DMS153 treated with DMSO at 0.1 percent for 48 hours (cell line): ENCODE results near the gene GPER1.
"Not testable (repeated sequence)": the region's sequence is repeated elsewhere in the genome, so short reads cannot be mapped to it uniquely, and the experiment has no call there.

Source experiments
- DNase-seq: peaks from one replicate; lab custom pipeline; 2025; ENCODE audit not compliant: unreplicated experiment; lab: John Stamatoyannopoulos, UW

Gene GPER1

DNA sequence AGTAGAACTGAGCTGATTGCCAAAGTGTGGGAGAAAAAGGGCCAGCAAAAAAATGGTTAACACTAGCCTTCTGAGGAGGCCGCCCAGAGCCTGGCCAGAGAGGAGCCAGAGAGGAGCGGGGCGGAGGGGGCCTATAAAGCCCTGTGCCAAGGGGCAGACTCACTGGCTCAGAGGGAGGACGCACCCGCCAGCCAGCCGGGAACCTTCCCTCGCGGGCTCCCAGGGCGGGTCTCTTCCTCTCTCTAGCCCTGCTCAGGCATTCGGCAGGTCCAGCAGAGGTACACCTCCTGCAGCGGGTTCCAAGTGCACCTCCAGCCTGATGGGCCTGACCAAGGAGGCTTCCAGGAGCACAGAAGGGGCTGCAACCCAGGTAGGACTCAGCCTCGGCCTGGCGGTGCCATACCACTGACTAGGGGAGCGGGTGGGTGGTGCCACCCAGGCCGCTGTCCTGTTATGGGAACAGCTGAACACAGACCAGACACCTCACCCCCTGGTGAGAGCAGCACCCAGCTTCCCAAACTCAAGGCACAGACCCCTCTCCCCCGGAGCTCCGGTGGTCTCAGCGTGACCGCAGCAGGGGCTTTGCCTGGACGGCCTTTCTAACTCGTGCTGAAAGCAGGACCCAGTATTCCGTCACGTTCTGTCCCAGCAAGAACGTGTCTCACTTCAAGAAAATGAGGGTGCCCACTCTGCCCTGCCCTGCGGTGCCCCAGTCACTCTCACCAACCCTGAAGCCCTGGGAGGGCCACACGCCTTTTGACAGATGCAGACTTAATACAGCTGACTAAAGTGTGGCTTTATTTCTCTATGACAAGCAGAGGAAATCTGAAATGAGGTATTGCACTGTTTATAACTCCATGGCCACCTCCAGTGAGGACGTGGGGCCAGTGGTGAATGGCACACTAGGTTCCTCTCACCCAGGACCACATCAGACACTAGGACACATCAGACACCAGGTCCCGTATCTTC lies at the start of gene GPER1:
TSS of gene GPER1 (plus strand) at position 162 of the 969 bp plus-strand sequence. CDS start 3,616 bp downstream, outside the sequence.
- DNase-seq, result no peak

DNA sequence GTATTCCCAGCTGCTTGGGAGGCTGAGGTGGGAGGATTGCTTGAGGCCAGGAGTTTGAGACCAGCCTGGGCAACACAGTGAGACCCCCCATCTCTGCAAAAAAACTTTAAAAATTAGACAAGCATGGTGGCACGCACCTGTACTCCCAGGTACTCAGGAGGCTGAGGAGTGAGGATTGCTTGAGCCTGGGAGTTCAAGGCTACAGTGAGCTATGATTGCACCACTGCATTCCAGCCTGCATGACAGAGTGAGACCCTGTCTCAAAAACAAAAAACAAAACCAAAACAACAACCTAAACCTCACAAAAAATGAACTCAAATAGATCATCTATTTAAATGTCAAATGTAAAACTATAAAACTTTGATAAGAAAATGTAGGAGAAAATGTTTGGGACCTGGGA lies 47.7 kb upstream of the GPER1 start:
- not testable (repeated sequence) for DNase-seq

DNA sequence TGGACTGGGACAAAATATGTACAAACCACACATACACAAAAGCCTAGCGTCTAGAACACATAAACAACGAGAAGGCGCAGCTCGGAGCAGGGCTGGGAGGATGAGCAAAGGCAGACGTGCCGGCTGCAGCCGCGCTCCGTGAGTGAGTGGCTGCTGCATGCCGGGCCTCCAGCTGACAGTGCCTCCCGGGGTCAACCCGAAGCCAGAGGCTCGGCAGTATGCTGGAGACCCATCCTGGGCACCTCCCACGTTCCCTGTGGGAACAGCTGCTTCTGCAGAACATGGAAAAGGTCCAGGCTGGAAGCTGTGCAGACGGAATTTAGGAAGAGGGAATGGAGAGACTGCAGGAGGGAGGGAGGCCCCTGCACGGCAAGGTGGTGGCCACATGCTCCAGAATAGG lies 47.1 kb upstream of the GPER1 start:
- no peak for DNase-seq

DNA sequence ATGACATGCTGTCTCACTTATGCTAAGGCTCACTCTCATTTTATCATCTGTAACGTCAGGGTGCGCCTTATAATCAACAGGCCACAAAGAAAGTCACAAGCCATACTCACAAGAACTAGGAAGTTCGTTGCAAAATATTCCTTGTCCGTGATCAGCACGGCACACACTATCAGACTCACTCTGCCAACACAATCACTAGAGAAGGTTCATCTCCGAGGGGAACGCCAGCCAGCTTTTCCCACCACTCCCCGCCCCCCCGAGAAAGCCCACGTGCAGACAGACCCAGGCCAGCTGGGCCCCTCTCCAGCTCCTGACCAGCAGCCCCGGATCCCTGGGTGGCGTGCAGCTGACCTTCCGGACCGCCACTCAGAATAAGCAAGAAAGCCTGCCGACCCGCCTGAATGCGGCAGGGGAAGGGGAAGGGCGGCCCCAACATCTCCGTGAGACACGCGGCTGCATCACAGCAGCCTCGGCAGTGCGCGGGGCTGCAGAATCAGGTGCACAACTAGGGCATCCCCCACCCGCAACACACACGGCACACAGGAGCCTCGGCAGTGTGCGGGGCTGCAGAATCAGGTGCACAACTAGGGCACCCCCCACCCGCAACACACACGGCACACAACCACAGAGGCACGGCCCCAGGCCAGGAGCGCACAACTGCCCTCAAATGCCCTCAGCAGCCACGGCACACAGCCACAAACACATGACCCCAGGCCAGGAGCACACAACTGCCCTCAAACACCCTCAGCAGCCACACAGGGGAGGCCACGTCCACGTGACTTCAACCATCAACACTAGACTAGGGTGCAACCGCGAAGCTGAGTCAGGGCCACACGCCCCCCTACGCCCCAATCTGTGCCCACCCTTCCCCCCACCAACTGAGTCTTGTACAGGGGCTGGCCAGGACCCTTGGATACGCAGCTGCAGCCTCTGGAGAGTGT lies 46.1 kb upstream of the GPER1 start:
- no peak for DNase-seq

DNA sequence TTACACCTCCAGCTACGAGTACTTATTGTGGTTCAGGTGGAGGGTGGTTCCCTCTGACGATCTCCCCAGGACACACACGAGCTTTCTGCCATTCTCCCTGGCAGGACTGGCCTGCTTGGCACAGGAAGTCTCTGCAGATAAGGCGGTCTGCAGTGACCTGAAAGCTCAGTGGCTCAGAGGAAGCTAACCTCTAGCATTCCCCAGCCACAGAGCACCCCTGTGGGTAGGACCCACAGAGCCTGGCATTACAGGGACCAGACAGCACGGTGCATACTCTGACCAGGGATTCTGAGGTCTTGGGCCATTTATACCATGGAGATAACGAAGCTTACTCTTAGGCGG lies 45.5 kb upstream of the GPER1 start:
- DNase-seq, result no peak

DNA sequence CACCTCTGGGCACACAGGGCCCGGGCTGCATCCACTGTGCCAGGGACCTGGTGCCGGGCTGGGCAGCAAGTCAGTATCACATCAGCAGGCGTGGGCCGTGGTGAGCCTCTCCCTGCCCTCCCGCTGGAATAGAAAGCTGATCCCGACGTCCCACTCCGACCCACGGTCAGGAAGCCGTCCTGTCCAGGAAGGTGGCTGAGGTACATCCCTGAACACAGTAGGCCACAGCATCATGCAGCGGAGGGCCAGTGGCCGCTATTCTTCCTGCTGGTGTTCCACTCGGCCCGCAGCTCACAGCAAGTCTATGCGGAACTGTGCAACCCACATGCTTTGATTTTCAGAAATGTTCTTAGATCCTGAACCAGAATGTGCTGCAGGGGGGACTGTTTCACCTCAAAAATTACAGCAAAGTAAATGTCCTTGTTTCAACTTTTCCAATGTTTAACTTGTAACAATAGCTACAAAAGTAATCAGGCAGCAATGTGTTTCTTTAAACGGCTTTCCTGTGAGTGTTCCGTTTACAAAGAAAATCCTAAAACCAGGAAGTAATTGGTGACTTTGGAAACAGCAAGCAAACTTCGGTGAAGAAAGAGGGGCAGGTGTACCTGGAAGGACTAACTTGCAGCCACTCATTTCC lies 44.2 kb upstream of the GPER1 start:
- DNase-seq, result no peak

DNA sequence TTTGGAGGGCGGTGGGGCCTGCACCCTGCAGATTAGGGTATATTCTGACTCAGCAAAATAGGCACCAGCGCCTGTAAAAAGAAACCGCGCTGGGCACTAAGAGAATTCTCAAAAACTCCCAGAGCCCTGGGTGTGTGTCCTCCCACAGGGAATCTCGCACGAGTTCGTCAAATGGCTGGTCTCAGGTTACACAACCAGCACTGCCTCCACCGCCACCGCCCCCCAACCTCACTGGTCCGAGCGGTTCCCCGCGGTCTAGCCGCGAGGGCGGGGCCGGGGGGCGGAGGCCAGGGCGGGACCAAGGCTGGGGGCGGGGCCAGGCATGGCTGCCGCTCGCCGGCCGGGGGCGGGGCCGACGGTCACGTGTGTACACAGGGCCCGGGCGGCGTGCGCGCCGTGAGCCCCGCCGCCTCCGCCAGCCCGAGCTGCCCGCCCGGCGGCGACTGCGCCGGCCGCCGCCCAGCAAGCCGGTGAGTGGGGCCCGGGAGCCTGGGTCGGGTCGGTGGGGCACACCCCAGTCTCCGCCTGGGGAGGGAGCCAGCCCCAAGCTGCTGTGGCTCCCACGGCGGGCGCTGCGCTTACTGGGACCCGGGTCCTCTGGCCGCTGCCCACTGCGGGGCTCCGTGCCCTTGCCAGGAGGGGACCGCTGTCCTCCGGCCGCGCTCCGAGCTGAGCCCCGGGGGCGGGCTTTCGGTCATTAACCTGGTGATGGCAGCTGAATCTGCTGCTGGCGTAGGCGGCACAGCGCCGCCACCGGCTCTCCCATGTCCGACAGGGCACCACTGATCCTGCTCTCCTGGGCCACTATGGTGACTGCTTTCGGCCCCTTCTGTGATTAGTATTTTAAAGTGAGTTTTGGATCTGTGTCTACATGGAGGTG lies 43.5 kb upstream of the GPER1 start, which contains the start of gene GPR146:
TSS of gene GPR146 (plus strand) at position 358 of the 880 bp plus-strand sequence. CDS start 12,970 bp downstream, outside the sequence.
- peak; percentile 95 for DNase-seq

DNA sequence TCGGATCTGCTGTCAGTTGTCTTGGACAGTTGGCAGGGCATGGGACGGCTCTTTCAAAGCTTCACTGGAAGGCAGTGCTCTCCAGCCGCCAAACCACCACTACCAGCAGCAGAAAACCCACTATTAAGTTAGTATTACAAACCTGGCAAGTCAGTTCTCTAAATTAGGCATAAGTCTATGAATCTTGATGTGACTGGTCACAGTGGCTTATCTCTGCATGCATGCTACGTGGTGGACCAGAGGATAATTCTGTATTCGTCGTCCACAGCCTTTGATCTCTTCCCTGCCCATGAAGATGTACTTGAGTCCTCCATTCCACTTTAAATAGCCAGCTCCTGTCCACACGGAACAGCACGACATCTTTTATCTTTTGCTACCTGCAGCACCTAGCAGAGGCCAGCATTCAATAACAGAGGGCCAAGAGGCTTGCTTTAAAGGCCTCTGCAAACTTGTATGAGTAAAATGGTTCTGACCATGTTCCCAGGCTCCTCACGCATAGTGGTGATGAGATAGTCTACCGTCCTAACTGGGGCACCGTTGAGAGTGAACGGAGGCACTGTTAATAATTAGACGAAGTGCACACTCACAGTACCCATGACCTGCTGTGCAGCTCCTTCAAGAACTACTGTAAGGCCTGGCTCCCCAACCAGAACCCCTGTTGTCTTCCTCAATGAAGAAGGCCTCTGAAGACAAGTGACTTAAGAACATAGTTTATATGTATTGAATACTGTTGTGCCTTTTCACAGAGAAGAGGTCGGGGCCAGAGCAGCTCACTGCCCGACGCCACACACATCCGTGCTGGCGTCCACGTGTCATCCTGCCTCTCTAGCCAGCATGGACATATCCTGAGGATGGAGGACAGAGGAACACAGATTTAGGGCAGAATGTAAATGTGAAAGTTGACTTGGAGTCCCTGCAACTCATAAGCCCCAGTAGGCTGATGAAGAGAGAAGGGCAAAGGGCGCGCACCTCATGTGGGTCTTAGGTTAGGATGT lies 42.5 kb upstream of the GPER1 start:
- DNase-seq, result no peak

DNA sequence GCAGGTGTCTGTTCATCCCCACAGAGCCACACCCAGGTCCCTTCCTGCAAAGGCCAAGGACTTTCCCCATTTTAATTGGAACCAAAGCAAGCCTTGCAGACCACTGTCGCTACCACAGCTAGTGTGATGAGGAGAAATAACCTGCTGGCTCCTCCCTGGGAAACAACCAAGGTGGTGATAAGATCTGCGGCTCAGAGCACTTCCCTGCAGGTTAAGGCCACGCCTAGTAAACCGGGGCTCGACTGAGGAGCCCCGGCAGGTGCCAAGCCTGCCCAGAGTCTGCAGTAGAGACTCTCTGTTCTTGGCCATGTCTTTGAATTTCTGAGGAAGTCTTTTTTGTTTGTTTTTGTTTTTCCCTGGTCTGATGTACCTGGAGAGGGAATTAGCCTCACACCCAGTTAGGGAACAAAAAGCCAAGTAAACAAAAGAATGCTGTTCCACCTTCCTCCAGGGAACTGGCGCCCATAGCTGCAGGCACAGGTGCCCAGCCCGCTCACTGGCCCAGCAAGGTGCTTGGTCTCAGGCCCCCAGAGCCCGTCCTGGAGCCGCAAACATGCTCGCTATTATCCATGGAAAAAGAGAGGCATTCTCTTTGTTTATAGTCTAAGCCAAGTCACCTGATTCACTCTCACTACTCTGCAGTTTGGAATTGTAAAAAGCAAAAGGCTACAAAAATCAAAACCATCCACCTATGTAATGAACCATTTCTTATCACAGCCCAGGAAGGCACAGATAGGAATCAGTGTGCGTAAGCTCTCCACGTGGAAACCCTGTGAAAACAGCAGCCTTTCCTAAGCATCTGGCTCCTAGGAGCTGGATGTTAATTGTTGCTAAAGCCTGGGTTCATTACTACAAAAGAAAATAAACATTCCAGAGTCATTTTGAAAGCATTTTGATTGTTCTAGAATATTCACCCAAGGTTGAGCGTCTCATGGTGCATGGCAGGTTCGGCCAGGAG lies 40.9 kb upstream of the GPER1 start:
- DNase-seq, result no peak

DNA sequence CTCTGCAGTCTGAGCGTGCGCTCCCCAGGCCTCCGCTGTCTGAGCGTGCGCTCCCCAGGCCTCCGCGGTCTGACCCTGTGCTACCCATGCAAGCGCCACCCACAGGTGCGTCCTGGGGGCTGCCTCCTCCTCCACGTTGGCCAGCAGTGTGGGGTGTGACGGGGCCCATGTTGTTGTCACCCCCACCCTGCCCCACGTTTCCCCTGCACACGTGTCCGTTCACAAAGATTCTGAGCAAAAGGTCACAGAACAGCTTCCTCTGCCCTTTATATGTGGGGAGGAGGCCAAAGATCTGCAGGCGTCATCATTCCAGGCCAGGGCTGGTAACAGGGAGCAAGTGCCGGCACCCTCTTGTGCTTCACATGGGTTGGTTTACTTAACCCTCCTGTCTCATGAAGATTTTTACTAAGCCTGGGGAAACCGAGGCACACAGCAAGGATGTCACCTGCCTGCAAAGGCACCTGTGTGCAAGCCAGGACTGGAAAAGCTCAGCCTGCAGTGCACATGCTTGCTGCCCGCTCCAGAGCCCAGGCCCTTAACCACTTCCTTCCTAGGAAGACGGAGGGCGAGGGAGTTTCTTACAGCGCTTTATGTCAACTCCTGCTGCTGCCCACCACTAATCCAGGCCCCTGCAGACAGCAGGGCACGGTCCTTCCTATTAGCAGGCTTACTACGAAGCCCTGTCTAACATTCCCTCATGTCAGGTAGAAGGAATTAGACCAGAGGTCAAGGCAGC lies 38.7 kb upstream of the GPER1 start:
- no peak for DNase-seq

DNA sequence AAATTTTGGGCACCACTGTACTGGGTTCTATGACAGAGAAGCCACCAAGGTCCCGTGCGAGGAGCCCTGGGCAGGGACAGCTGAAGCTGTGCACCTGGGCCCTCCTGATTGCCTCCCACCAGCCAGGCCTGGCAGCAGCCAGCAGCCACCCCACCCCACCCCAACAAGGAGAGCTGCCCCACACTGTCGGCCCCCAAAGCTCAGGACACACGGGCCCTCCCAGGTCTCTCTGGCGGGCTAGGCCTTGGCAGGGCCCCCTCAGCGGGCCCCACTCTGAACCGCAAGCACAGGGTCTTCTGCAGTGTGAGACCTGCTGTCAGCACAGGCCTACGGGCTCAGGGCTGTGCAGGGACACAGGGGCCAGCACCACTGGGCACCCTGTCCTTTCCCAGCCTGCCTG lies 38.1 kb upstream of the GPER1 start:
- DNase-seq, result no peak

DNA sequence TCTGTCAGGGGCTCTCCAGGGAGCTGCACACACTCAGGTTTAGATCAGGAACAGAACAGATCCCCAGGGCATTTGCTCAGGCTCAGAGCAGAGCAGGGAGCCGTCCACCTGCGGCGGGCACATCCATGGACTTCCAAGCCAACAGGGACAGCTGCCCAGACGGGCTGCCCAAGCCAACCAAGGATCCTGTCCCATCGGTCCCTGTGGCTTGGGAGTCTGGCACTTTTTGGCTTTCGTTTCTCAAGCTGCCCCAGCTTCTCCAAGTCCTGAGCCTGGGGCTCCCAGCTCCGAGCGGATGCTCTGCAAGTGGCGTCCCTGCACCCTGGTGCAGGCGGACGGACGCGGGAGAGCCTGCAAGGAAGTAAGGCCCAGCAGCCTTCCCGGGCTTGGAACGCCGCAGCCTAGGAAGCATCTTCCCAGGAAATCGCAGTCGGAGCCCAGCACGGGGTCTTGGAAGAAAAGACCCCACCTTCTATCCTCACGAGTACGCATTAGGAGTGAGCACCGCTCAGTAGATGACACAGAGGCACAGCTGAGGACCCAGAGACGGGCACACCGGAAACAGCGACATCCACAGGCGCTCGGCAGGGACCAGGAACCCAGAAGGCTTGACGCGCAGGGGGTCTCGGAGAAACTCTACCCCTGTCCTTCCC lies 37.5 kb upstream of the GPER1 start:
- DNase-seq, result no peak

DNA sequence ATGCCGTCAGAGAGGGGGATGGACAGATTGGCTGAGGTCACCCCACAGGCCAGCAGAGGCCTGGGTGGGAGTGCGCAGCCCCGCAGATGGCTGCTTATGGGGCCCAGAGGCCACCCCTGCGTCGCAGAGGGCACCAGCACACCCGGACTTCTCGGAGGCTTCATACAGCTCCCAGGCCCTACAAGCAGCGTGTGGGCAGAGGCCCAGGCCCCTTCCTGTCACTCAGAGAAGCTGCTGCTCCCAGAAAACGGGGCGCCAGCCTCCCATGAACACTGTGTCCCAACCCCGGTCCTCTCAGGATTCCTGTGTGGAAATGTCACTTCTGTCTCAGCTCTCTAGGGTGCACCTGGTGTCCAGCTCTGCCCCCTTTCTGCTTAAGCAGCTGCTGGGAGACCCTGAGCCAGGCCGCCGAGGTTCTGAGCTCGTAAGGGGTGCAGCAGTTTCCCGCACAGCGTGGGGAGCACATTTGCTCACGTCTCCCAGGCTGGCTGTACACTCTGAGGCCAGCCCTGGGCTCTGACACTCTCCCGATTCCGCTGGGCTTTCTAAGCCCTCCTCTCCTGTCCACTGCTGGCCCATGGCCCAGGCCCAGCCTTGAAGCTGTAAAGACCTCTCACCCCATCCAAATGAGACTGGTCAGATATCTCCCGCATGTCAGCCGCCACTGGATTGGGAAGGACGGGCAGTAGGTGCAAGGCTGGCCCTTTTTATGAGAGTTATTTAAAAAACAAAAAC lies 36.8 kb upstream of the GPER1 start:
- DNase-seq, result no peak

DNA sequence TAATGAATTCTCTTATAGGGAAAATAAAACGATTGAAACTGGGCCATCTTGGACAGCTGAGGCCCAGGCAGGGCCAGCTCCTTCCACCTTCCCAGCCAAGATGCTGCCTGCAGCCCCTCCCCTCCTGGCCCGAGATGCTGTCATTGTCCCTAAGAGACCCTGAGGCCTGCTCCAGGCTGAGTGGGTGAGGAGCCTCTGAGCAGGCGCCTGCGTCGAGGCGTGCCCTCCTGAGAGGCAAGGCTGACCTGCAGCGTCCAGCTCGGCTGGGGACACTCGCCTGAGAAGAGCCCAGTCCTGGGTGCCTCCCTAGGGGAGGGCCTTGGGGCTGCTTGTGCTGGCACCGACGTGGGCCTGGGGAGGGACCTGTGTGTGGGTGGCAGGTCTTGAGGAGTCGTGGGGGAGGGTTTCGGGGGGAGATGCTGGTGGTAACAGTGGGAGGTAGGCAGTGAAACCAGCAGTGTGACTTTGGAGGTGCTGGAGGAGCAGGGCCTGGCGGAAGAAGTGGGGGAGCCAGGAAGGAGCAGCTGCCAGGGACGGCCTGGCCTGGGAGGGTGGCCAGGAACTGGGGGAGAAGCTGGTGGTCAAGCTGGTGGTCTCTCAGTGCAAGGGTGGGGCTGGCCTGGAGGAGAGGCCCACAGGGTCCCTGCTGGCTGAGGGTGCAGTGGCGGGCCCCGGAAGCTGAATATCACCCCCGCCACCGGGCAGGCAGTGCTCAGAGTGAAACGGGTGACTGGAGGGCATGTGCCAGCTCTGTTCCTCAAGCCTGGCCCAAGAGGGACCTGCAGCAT lies 35.7 kb upstream of the GPER1 start:
- DNase-seq, result no peak

DNA sequence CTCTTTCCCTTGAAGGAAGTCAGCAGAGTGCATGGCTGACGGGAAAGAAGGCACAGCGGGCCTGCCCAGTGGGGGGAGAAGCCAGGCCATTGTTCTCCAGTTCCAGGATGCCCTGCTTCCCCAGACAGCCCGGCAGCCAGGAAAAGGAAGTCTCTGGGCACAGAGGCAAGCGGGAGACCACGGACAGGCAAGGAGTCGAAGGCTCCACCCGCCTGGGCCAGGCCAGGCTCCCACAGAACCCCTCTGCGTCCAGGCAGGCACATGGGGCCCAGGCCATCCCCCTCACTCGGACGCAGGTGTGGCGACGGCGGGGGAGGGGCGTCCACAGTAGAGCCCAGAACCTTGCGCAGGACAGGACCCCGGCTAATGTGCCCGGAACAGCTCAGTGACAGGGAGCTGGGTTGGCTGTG lies 34.9 kb upstream of the GPER1 start:
- no peak for DNase-seq
